HEK293 (cell line): ENCODE measurements around the gene MN1.

Experiments used
- GLIS1 ChIP-seq: fragments of 450-650 bp; formaldehyde crosslinking; IDR thresholded peaks from 2 replicates; pipeline ENCODE4 v1.5.1; 2016; ENCODE audit warnings: missing biosample characterization, missing genetic modification characterization
- IKZF3 ChIP-seq: fragments of 450-650 bp; IDR thresholded peaks from 2 replicates; pipeline ENCODE4 v1.5.0; 2018; ENCODE audit warnings: missing biosample characterization, mild to moderate bottlenecking, missing genetic modification characterization, moderate library complexity
- KLF1 ChIP-seq: fragments of 450-650 bp; formaldehyde crosslinking; IDR thresholded peaks from 2 replicates; pipeline ENCODE4 v1.5.1; 2016; ENCODE audit warnings: missing biosample characterization, missing genetic modification characterization
- SCRT1 ChIP-seq: fragments of 450-650 bp; formaldehyde crosslinking; IDR thresholded peaks from 2 replicates; pipeline ENCODE4 v1.5.1; 2016; ENCODE audit warnings: missing biosample characterization, missing genetic modification characterization, borderline replicate concordance
- SP2 ChIP-seq: fragments of 450-650 bp; formaldehyde crosslinking; IDR thresholded peaks from 2 replicates; pipeline ENCODE4 v1.5.1; 2016; ENCODE audit warnings: missing biosample characterization, missing genetic modification characterization
- ZBTB1 ChIP-seq: fragments of 450-650 bp; formaldehyde crosslinking; IDR thresholded peaks from 2 replicates; pipeline ENCODE4 v1.5.1; 2016; ENCODE audit warnings: missing biosample characterization, missing genetic modification characterization
- ZIC2 ChIP-seq: fragments of 450-650 bp; formaldehyde crosslinking; IDR thresholded peaks from 2 replicates; pipeline ENCODE4 v1.5.1; 2016; ENCODE audit warnings: missing biosample characterization, missing genetic modification characterization
- ZNF19 ChIP-seq: fragments of 450-650 bp; formaldehyde crosslinking; IDR thresholded peaks from 2 replicates; pipeline ENCODE4; 2016; ENCODE audit warnings: missing biosample characterization, missing genetic modification characterization, low read depth
- ZNF202 ChIP-seq: fragments of 450-650 bp; formaldehyde crosslinking; IDR thresholded peaks from 2 replicates; pipeline ENCODE4 v1.5.1; 2016; ENCODE audit warnings: missing biosample characterization, missing genetic modification characterization, borderline replicate concordance
- ZNF335 ChIP-seq: fragments of 450-650 bp; formaldehyde crosslinking; conservative IDR thresholded peaks from 2 replicates; pipeline ENCODE4 v1.5.1; 2016; ENCODE audit warnings: missing biosample characterization, missing genetic modification characterization
- ZNF341 ChIP-seq: fragments of 450-650 bp; formaldehyde crosslinking; IDR thresholded peaks from 2 replicates; pipeline ENCODE4; 2016; ENCODE audit warnings: low read depth, missing biosample characterization, missing genetic modification characterization
- ZNF391 ChIP-seq: fragments of 450-650 bp; formaldehyde crosslinking; IDR thresholded peaks from 2 replicates; pipeline ENCODE4 v1.5.1; 2016; ENCODE audit warnings: low read depth, missing biosample characterization, missing genetic modification characterization, borderline replicate concordance
- ZNF501 ChIP-seq: fragments of 450-650 bp; formaldehyde crosslinking; IDR thresholded peaks from 2 replicates; pipeline ENCODE4 v1.5.1; 2016; ENCODE audit warnings: missing biosample characterization, missing genetic modification characterization
- ZNF513 ChIP-seq: fragments of 450-650 bp; IDR thresholded peaks from 2 replicates; pipeline ENCODE4 v1.5.1; 2018; ENCODE audit warnings: missing biosample characterization, missing genetic modification characterization
- ZNF585B ChIP-seq: fragments of 450-650 bp; formaldehyde crosslinking; IDR thresholded peaks from 2 replicates; pipeline ENCODE4 v1.5.1; 2016; ENCODE audit warnings: missing biosample characterization, missing genetic modification characterization
- ZNF596 ChIP-seq: fragments of 450-650 bp; IDR thresholded peaks from 2 replicates; pipeline ENCODE4 v1.5.0; 2018; ENCODE audit warnings: missing biosample characterization, mild to moderate bottlenecking, missing genetic modification characterization, moderate library complexity
- ZSCAN23 ChIP-seq: fragments of 450-650 bp; formaldehyde crosslinking; IDR thresholded peaks from 2 replicates; pipeline ENCODE4 v1.5.1; 2016; ENCODE audit warnings: missing biosample characterization, missing genetic modification characterization
- TF ChIP-seq, protein P1 (sequence below): fragments of 450-650 bp; formaldehyde crosslinking; IDR thresholded peaks from 2 replicates; pipeline ENCODE4 v1.5.1; 2016; ENCODE audit warnings: missing biosample characterization, missing genetic modification characterization, borderline replicate concordance
- TF ChIP-seq, protein P2 (sequence below): fragments of 450-650 bp; formaldehyde crosslinking; IDR thresholded peaks from 2 replicates; pipeline ENCODE4 v1.5.1; 2016; ENCODE audit warnings: missing biosample characterization, missing genetic modification characterization
- TF ChIP-seq, protein P3 (sequence below): fragments of 450-650 bp; formaldehyde crosslinking; IDR thresholded peaks from 2 replicates; pipeline ENCODE4 v1.5.1; 2016; ENCODE audit warnings: missing biosample characterization, missing genetic modification characterization
- TF ChIP-seq, protein P4 (sequence below): fragments of 450-650 bp; formaldehyde crosslinking; IDR thresholded peaks from 2 replicates; pipeline ENCODE4 v1.5.1; 2016; ENCODE audit warnings: missing biosample characterization, missing genetic modification characterization

Gene MN1

DNA sequence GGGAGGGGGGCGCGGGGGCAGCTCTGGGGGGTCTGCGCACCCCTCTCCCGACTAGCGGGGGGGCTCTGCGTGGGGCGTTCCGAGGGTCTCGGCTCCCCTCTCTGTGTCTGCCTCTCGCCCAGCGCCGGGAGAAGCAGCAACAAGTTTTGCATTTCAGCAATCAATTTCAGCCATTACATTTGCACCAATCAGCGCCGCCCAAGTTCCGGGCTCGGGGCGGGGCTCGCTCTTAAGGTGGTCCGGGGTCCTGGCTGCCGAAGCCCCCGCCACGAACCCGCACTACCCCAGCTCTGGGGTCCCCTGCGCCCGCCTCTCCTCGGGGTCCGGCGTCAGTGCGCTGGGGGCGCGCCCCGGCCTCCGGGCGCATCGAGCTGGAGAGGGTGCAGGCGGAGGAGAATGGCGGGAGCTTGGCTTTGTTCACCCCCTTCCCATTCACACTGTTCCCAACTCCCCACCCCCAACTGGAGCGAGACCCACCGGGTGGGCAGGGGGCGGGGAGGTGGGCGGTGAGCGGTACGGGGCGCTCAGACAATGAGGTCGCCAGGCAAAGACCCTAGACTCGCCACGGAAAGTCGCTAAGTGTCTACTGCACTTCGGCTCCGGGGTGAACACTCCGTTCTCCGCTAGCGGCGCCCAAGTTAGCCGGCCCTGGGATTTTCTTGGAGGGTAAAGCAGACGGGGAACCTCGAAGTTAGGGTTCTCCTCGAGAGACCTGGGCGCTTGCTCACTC is at the start of gene MN1 (continued):
- no peak for TF ChIP-seq ZNF513 (tag by site-specific recombination)
- TF ChIP-seq GLIS1 (tag by site-specific recombination) = peak; percentile 26; the same call in 1 of the 2 replicates
- no peak for TF ChIP-seq ZNF202 (tag by site-specific recombination)
- peak; percentile 92 for TF ChIP-seq ZNF335
- peak; percentile 49 for TF ChIP-seq SP2 (tag by site-specific recombination)
- no peak for TF ChIP-seq ZNF19
- TF ChIP-seq ZNF501 (tag by site-specific recombination) = no peak
- TF ChIP-seq, protein P1, sequence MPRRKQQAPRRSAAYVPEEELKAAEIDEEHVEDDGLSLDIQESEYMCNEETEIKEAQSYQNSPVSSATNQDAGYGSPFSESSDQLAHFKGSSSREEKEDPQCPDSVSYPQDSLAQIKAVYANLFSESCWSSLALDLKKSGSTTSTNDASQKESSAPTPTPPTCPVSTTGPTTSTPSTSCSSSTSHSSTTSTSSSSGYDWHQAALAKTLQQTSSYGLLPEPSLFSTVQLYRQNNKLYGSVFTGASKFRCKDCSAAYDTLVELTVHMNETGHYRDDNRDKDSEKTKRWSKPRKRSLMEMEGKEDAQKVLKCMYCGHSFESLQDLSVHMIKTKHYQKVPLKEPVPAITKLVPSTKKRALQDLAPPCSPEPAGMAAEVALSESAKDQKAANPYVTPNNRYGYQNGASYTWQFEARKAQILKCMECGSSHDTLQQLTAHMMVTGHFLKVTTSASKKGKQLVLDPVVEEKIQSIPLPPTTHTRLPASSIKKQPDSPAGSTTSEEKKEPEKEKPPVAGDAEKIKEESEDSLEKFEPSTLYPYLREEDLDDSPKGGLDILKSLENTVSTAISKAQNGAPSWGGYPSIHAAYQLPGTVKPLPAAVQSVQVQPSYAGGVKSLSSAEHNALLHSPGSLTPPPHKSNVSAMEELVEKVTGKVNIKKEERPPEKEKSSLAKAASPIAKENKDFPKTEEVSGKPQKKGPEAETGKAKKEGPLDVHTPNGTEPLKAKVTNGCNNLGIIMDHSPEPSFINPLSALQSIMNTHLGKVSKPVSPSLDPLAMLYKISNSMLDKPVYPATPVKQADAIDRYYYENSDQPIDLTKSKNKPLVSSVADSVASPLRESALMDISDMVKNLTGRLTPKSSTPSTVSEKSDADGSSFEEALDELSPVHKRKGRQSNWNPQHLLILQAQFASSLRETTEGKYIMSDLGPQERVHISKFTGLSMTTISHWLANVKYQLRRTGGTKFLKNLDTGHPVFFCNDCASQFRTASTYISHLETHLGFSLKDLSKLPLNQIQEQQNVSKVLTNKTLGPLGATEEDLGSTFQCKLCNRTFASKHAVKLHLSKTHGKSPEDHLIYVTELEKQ (tag by site-specific recombination) = no peak
- TF ChIP-seq KLF1 (tag by site-specific recombination) = peak; percentile 37; the same call in 1 of the 2 replicates
- TF ChIP-seq ZIC2 = peak; percentile 39; the same call in 1 of the 2 replicates
- TF ChIP-seq, protein P2, sequence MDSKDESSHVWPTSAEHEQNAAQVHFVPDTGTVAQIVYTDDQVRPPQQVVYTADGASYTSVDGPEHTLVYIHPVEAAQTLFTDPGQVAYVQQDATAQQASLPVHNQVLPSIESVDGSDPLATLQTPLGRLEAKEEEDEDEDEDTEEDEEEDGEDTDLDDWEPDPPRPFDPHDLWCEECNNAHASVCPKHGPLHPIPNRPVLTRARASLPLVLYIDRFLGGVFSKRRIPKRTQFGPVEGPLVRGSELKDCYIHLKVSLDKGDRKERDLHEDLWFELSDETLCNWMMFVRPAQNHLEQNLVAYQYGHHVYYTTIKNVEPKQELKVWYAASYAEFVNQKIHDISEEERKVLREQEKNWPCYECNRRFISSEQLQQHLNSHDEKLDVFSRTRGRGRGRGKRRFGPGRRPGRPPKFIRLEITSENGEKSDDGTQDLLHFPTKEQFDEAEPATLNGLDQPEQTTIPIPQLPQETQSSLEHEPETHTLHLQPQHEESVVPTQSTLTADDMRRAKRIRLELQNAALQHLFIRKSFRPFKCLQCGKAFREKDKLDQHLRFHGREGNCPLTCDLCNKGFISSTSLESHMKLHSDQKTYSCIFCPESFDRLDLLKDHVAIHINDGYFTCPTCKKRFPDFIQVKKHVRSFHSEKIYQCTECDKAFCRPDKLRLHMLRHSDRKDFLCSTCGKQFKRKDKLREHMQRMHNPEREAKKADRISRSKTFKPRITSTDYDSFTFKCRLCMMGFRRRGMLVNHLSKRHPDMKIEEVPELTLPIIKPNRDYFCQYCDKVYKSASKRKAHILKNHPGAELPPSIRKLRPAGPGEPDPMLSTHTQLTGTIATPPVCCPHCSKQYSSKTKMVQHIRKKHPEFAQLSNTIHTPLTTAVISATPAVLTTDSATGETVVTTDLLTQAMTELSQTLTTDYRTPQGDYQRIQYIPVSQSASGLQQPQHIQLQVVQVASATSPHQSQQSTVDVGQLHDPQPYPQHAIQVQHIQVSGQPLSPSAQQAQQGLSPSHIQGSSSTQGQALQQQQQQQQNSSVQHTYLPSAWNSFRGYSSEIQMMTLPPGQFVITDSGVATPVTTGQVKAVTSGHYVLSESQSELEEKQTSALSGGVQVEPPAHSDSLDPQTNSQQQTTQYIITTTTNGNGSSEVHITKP (tag by site-specific recombination) = peak; percentile 92
- TF ChIP-seq ZNF596 = 0 out of 2 replicates have a peak, but pooled peaks have one; percentile 24
- TF ChIP-seq, protein P3, sequence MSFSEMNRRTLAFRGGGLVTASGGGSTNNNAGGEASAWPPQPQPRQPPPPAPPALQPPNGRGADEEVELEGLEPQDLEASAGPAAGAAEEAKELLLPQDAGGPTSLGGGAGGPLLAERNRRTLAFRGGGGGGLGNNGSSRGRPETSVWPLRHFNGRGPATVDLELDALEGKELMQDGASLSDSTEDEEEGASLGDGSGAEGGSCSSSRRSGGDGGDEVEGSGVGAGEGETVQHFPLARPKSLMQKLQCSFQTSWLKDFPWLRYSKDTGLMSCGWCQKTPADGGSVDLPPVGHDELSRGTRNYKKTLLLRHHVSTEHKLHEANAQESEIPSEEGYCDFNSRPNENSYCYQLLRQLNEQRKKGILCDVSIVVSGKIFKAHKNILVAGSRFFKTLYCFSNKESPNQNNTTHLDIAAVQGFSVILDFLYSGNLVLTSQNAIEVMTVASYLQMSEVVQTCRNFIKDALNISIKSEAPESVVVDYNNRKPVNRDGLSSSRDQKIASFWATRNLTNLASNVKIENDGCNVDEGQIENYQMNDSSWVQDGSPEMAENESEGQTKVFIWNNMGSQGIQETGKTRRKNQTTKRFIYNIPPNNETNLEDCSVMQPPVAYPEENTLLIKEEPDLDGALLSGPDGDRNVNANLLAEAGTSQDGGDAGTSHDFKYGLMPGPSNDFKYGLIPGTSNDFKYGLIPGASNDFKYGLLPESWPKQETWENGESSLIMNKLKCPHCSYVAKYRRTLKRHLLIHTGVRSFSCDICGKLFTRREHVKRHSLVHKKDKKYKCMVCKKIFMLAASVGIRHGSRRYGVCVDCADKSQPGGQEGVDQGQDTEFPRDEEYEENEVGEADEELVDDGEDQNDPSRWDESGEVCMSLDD (tag by site-specific recombination) = peak; percentile 67; the same call in 1 of the 2 replicates
- 0 out of 2 replicates have a peak, but pooled peaks have one; percentile 32 for TF ChIP-seq IKZF3 (tag by site-specific recombination)
- peak; percentile 38; the same call in 1 of the 2 replicates for TF ChIP-seq SCRT1 (tag by site-specific recombination)
- TF ChIP-seq ZNF391 (tag by site-specific recombination) = no peak
- TF ChIP-seq, protein P4, sequence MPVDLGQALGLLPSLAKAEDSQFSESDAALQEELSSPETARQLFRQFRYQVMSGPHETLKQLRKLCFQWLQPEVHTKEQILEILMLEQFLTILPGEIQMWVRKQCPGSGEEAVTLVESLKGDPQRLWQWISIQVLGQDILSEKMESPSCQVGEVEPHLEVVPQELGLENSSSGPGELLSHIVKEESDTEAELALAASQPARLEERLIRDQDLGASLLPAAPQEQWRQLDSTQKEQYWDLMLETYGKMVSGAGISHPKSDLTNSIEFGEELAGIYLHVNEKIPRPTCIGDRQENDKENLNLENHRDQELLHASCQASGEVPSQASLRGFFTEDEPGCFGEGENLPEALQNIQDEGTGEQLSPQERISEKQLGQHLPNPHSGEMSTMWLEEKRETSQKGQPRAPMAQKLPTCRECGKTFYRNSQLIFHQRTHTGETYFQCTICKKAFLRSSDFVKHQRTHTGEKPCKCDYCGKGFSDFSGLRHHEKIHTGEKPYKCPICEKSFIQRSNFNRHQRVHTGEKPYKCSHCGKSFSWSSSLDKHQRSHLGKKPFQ (tag by site-specific recombination) = peak; percentile 86
- TF ChIP-seq ZNF341 = no peak
- TF ChIP-seq ZSCAN23 (tag by site-specific recombination) = no peak
- no peak for TF ChIP-seq ZNF585B
- no peak for TF ChIP-seq ZBTB1 (tag by site-specific recombination)
- TF ChIP-seq, all 188 proteins: peak for 25
